K562 (cell line): ENCODE measurements around the gene DDX51. TPM values are rescaled to one million over a fixed set of nuclear protein-coding genes. Genes with fewer than 3 reads are reported as not detected.

Experiments used
- ATAC-seq: fragments of 200-7000 bp; cut with Tn5 transposase; 3 replicates; pipeline ENCODE4 v1.9.1; 2020; ENCODE audit warnings: moderate library complexity
- BruUV-seq: library from RNA; stranded (reverse); fragments of 400-500 nt; replicated peaks from 2 replicates; lab custom pipeline; 2021; lab: Mats Ljungman, UMichigan
- CTCF ChIA-PET: fragments of 300-600 bp; formaldehyde crosslinking; extraction: SDS; loops from one replicate; lab custom pipeline; 2021; ENCODE audit warnings: low intra/inter-chr PET ratio; lab: Yijun Ruan, JAX
- POLR2A ChIA-PET: fragments of 300-600, 350-650 bp; sonication (Branson Sonifier 250); formaldehyde crosslinking; extraction: SDS; loops from one replicate; lab custom pipeline; 2021; ENCODE audit warnings: antibody characterized with exemption, inconsistent platforms; lab: Yijun Ruan, JAX
- DNase-seq, 4 experiments: peaks; one replicate each; pipeline versions ENCODE4 v3.0.0 to v3.0.0-alpha.2; 2011 to 2018; ENCODE audit warnings: low spot score in 3 of 4, mixed read lengths in 3 of 4; ENCODE audit errors: extremely low read depth in 1 of 4
- FAIRE-seq: peaks from 2 replicates; lab custom pipeline; 2011; peaks lifted over from hg19 to GRCh38; lab: Jason Lieb, UNC
- H2AFZ ChIP-seq: 2 replicates; pipeline ENCODE4 v1.6.0; 2011; ENCODE audit warnings: low read depth, low read length, control low read depth, inconsistent platforms
- H3K27ac ChIP-seq: fragments of 200-600 bp; 3 replicates; pipeline ENCODE4 v1.8.0; 2011; ENCODE audit warnings: low read depth, mild to moderate bottlenecking, control low read depth, inconsistent platforms, low read length, moderate library complexity, mixed read lengths; ENCODE audit errors: extremely low read depth
- H3K27me3 ChIP-seq, 2 experiments: fragments of 300-600 bp in 1 of 2; 2 replicates in 1 of 2; 3 replicates in 1 of 2; pipeline versions ENCODE4 v1.6.0 to v1.8.0; 2011; ENCODE audit warnings: inconsistent platforms in 2 of 2, low read length in 2 of 2, mild to moderate bottlenecking in 1 of 2, mixed read lengths in 1 of 2, moderate library complexity in 1 of 2; ENCODE audit not compliant: control insufficient read depth in 2 of 2, insufficient read depth in 2 of 2
- H3K36me3 ChIP-seq: fragments of 300-600 bp; 3 replicates; pipeline ENCODE4 v1.8.0; 2011; ENCODE audit warnings: mild to moderate bottlenecking, low read length, inconsistent platforms; ENCODE audit not compliant: control insufficient read depth, insufficient read depth
- H3K4me1 ChIP-seq, 2 experiments: fragments of 200-600 bp in 1 of 2; replicated peaks in 1 of 2; 2 replicates in 1 of 2; 3 replicates in 1 of 2; pipeline versions ENCODE4 v1.5.1 to v1.8.0; 2011; ENCODE audit warnings: inconsistent platforms in 2 of 2, low read length in 2 of 2, mild to moderate bottlenecking in 1 of 2, mixed read lengths in 1 of 2, moderate library complexity in 1 of 2; ENCODE audit not compliant: control insufficient read depth in 2 of 2, insufficient read depth in 2 of 2
- H3K4me2 ChIP-seq: 2 replicates; pipeline ENCODE4 v1.6.1; 2011; ENCODE audit warnings: low read length, control low read depth, inconsistent platforms, mixed read lengths; ENCODE audit not compliant: insufficient read depth
- H3K4me3 ChIP-seq: fragments of 200-600 bp; sonication (generic), shearing (Covaris generic); 2 replicates; pipeline ENCODE4 v1.5.1; 2016; ENCODE audit warnings: control low read depth, inconsistent platforms
- H3K79me2 ChIP-seq: fragments of 200-600 bp; 3 replicates; pipeline ENCODE4 v1.8.0; 2011; ENCODE audit warnings: low read length, inconsistent platforms; ENCODE audit not compliant: control insufficient read depth, insufficient read depth
- H3K9ac ChIP-seq, 2 experiments: 2 replicates each; pipeline versions ENCODE4 v1.6.0 to v1.6.1; 2011; ENCODE audit warnings: low read depth in 2 of 2, low read length in 2 of 2, control low read depth in 1 of 2, inconsistent platforms in 1 of 2, mild to moderate bottlenecking in 1 of 2, mixed read lengths in 1 of 2; ENCODE audit not compliant: insufficient read depth in 1 of 2
- H3K9me1 ChIP-seq: one replicate; pipeline ENCODE4 v1.6.0; 2011; ENCODE audit warnings: inconsistent platforms, mild to moderate bottlenecking, low read length, moderate library complexity; ENCODE audit not compliant: control insufficient read depth, insufficient read depth
- H3K9me3 ChIP-seq: replicated peaks from 2 replicates; pipeline ENCODE4 v1.5.1; 2011; ENCODE audit warnings: low read depth, low read length, inconsistent platforms; ENCODE audit not compliant: control insufficient read depth, insufficient read depth
- H4K20me1 ChIP-seq: replicated peaks from 2 replicates; pipeline ENCODE4 v1.6.1; 2011; ENCODE audit warnings: low read length, inconsistent platforms, mixed read lengths; ENCODE audit not compliant: control insufficient read depth, insufficient read depth
- BHLHE40 ChIP-seq: IDR thresholded peaks from 2 replicates; pipeline ENCODE4 v1.6.1; 2011; ENCODE audit warnings: low read length, improper control_type of control experiment
- ESRRB ChIP-seq: fragments of 250-450 bp; sonication (Bioruptor Pico); IDR thresholded peaks from 2 replicates; pipeline ENCODE4 v1.5.0; 2020; ENCODE audit warnings: mild to moderate bottlenecking, moderate library complexity, borderline replicate concordance
- GTF2F1 ChIP-seq: IDR thresholded peaks from 2 replicates; pipeline ENCODE4 v1.6.1; 2011; ENCODE audit warnings: low read depth, low read length, improper control_type of control experiment
- POLR3A ChIP-seq: IDR thresholded peaks from 2 replicates; pipeline ENCODE4 v1.6.1; 2011; ENCODE audit warnings: borderline replicate concordance, mild to moderate bottlenecking, moderate library complexity; ENCODE audit not compliant: insufficient read length, insufficient read depth; ENCODE audit errors: extremely low read depth
- RBFOX2 ChIP-seq: fragments of 200-400 bp; formaldehyde crosslinking; IDR thresholded peaks from 2 replicates; pipeline ENCODE4 v1.6.1; 2017; ENCODE audit warnings: low read depth, mild to moderate bottlenecking, low read length, moderate library complexity
- RBM34 ChIP-seq: fragments of 200-400 bp; formaldehyde crosslinking; IDR thresholded peaks from 2 replicates; pipeline ENCODE4 v1.6.1; 2018; ENCODE audit warnings: low read length, borderline replicate concordance; ENCODE audit not compliant: insufficient read depth
- TGIF2 ChIP-seq: sonication (generic); formaldehyde crosslinking; IDR thresholded peaks from 2 replicates; pipeline ENCODE4 v1.8.1; 2022; ENCODE audit warnings: mild to moderate bottlenecking, missing genetic modification reagents, moderate library complexity
- ZC3H8 ChIP-seq: fragments of 450-650 bp; IDR thresholded peaks from 2 replicates; pipeline ENCODE4 v1.6.1; 2017
- WGBS: fragments of 100-300 bp; shearing (Covaris generic); methylation state at CpG from one replicate; pipeline ENCODE4 v1.1.6; 2016; ENCODE audit warnings: low coverage, mixed read lengths; ENCODE audit not compliant: insufficient coverage; ENCODE audit errors: missing lambda C conversion rate; 5-methylcytosine and 5-hydroxymethylcytosine counted together
- in situ Hi-C: fragments of 300-500 bp; cut with MboI; formaldehyde crosslinking; loops from 4 replicates; pipeline ENCODE4 v1.15.0; 2018; ENCODE audit warnings: inconsistent platforms, mixed read lengths
- intact Hi-C: fragments of 100-400 bp; cut with micrococcal nuclease; formaldehyde crosslinking; loops from 2 replicates; pipeline ENCODE4 v1.14.2; 2022
- polyA plus RNA-seq, 8 experiments: library from polyadenylated mRNA; depleted of rRNA in 4 of 8; stranded (reverse) in 5 of 8; unstranded in 3 of 8; fragments of >200 nt; fragmentation: Nextera tagmentation in 2 of 8; fragmentation: Illumina TruSeq in 1 of 8; extraction: Ambion mirVana in 2 of 8; extraction: Trizol in 1 of 8; gene quantifications; 2 replicates each; pipeline versions ENCODE4 v1.2.1 to v1.2.3, GENCODE V29; 2011 to 2014; ENCODE audit warnings: inconsistent platforms in 1 of 8, missing spikeins in 1 of 8
- total RNA-seq, 7 experiments: library from RNA; depleted of rRNA in 6 of 7; stranded (reverse); fragments of >200 nt in 6 of 7; fragmentation: Illumina TruSeq in 2 of 7; extraction: Trizol in 2 of 7; gene quantifications; 2 replicates each; pipeline versions ENCODE4 v1.2.1 to v1.2.3, GENCODE V29; 2011 to 2021; ENCODE audit warnings: low replicate concordance in 1 of 7

Gene DDX51
- total and polyA plus RNA-seq, 9 of the 15 experiments (the other 6 are each of a cell fraction or from before 2014, with no cell fraction given) = 1.1 to 35.9 (median 12.4) TPM

DNA sequence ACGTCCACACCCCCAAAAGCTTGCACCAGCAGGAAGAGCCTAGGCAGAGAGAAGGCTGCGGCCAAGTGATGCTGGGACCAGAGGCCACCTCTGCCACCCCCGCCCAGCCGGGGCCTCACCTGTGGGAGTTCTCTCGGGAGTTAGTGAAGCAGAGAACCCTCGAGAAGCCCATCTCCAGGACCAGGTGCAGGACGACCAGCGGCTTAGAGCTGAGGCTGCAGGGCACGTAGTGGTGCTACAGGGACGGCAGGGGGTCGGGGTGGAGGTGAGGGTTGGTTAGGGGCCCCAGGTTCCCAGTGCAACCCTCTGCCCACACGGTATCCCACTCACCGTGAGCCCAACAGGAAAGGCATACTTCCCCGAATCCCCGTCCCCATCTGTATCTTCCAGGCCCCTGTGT, 3.6 kb downstream of the DDX51 start:
- H3K27ac ChIP-seq = no peak overlapping the region
- no peaks in the 10 kb centered on the region for H3K27me3 ChIP-seq
- peaks cover 11 to 39% of the 10 kb centered on the region in 2 experiments; a peak in 4 of 5 replicates for H3K4me1 ChIP-seq
- H3K4me3 ChIP-seq = no peak overlapping the region
- no peak overlapping the region for H2AFZ ChIP-seq
- FAIRE-seq (no peak), ATAC-seq (no peak)
- peaks cover 46% of the 10 kb centered on the region; the same call in 2 of the 3 replicates for H3K36me3 ChIP-seq
- no TSS peak for BruUV-seq
- H3K9me3 ChIP-seq = no peaks in the 10 kb centered on the region
- POLR2A ChIA-PET = interaction anchor here (0.9 kb wide), 1 partner anchor 18 kb away, joined by 3 read pairs; no protein-coding TSS in a partner anchor
- no peaks in the 10 kb centered on the region for H4K20me1 ChIP-seq
- over 99% methylated on average over 15 of the region's 15 CpGs for WGBS
- no peaks in the 10 kb centered on the region for H3K9me1 ChIP-seq
- intact Hi-C loops = no loop called here
- H3K9ac ChIP-seq = no peak overlapping the region
- TF ChIP-seq ESRRB (CRISPR knock-in tag) (no peak), GTF2F1 (no peak), BHLHE40 (no peak), POLR3A (no peak), TGIF2 (CRISPR knock-in tag) (no peak), ZC3H8 (no peak)
- TF ChIP-seq, all 486 proteins: peak for 0
- peaks cover 37% of the 10 kb centered on the region for H3K79me2 ChIP-seq
- CTCF ChIA-PET = no interaction called here
- no peak for DNase-seq
- in situ Hi-C loops = no loop called here
- no peak overlapping the region for H3K4me2 ChIP-seq

- Histone ChIP-seq H3K36me3 (peaks cover 43% of the 10 kb centered on the region; the same call in 2 of the 3 replicates), H3K9me1 (no peaks in the 10 kb centered on the region), H3K4me3 (no peak overlapping the region), H3K4me2 (no peak overlapping the region), H3K9me3 (no peaks in the 10 kb centered on the region), H3K27ac (no peak overlapping the region), H3K4me1 (peaks cover 6 to 33% of the 10 kb centered on the region in 2 experiments; a peak in 4 of 5 replicates), H3K9ac (no peak overlapping the region), H2AFZ (no peak overlapping the region), H3K79me2 (peaks cover 31% of the 10 kb centered on the region), H3K27me3 (no peaks in the 10 kb centered on the region), H4K20me1 (no peaks in the 10 kb centered on the region)
- TF ChIP-seq RBFOX2 = peak; percentile 18; the same call in 1 of the 2 replicates
- no peak for TF ChIP-seq RBM34
- 98% methylated on average over 27 of the region's 27 CpGs for WGBS
- in situ Hi-C loops = no loop called here
- CTCF ChIA-PET = no interaction called here
- DNase-seq (no peak), FAIRE-seq (no peak), ATAC-seq (no peak)
- BruUV-seq = no TSS peak
- intact Hi-C loops = no loop called here
- POLR2A ChIA-PET = interaction anchor here (0.6 kb wide), 1 partner anchor 554 kb away, joined by 3 read pairs; no protein-coding TSS in a partner anchor
Measured at GRCh38 chr12:132139912-132140311, 4.2 kb downstream of the DDX51 start.
